ENCODE measurements around the gene RHEX. TPM values are rescaled to one million over a fixed set of nuclear protein-coding genes. Genes with fewer than 3 reads are reported as not detected.

RHEX gene
- total and polyA plus RNA-seq, 2 donors (not counting 1 experiment from before 2014, with no cell fraction given), result not detected

- Histone ChIP-seq H3K9ac (ENCODE audit: insufficient read depth, low read length) (no peak overlapping the region), H3K4me3 (replicated peaks in 1 of 4; ENCODE audit: control extremely low read depth in 1 of 4, insufficient read depth in 1 of 4, low read depth in 3 of 4, low read length in 4 of 4) (no peak overlapping the region), H3K27ac (ENCODE audit: insufficient read depth, low read length) (no peak overlapping the region), H3K27me3 (ENCODE audit: control insufficient read depth, insufficient read depth, low read length) (peaks cover 19% of the 10 kb centered on the region), H3K36me3 (ENCODE audit: control insufficient read depth, insufficient read depth, low read length) (no peaks in the 10 kb centered on the region), H4K20me1 (ENCODE audit: control insufficient read depth, extremely low read depth, insufficient read depth, low read length) (no peaks in the 10 kb centered on the region), H3K79me2 (ENCODE audit: control insufficient read depth, insufficient read depth, low read length) (no peaks in the 10 kb centered on the region), H3K9me3 (ENCODE audit: control insufficient read depth, insufficient read depth, low read depth, low read length) (no peaks in the 10 kb centered on the region), H3K4me1 (ENCODE audit: control insufficient read depth, extremely low read depth, insufficient read depth, low read length) (no peaks in the 10 kb centered on the region), H3K4me2 (ENCODE audit: extremely low read depth, insufficient read depth, low read length) (no peak overlapping the region), H2AFZ (ENCODE audit: low read length) (no peak overlapping the region)
- no peak for DNase-seq (ENCODE audit: low read depth in 2 of 2)
- TF ChIP-seq, protein P1, sequence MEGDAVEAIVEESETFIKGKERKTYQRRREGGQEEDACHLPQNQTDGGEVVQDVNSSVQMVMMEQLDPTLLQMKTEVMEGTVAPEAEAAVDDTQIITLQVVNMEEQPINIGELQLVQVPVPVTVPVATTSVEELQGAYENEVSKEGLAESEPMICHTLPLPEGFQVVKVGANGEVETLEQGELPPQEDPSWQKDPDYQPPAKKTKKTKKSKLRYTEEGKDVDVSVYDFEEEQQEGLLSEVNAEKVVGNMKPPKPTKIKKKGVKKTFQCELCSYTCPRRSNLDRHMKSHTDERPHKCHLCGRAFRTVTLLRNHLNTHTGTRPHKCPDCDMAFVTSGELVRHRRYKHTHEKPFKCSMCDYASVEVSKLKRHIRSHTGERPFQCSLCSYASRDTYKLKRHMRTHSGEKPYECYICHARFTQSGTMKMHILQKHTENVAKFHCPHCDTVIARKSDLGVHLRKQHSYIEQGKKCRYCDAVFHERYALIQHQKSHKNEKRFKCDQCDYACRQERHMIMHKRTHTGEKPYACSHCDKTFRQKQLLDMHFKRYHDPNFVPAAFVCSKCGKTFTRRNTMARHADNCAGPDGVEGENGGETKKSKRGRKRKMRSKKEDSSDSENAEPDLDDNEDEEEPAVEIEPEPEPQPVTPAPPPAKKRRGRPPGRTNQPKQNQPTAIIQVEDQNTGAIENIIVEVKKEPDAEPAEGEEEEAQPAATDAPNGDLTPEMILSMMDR (conservative IDR thresholded peaks at IDR 0.05 in 1 of 2, IDR thresholded peaks at IDR 0.05 in 1 of 2; ENCODE audit: low read depth in 1 of 2, low read length in 2 of 2), result no peak
These were observed 15.4 kb upstream of the RHEX start for GRCh38 chr1:206037581-206037980.

GRCh38 chr1:206039046-206039973 lies 13.7 kb upstream of the RHEX start:
- Histone ChIP-seq H3K9me3 (ENCODE audit: control insufficient read depth, insufficient read depth, low read depth, low read length) (no peaks in the 10 kb centered on the region), H3K4me2 (ENCODE audit: extremely low read depth, insufficient read depth, low read length) (no peak overlapping the region), H3K27ac (ENCODE audit: insufficient read depth, low read length) (no peak overlapping the region), H3K79me2 (ENCODE audit: control insufficient read depth, insufficient read depth, low read length) (no peaks in the 10 kb centered on the region), H3K4me3 (replicated peaks in 1 of 4; ENCODE audit: control extremely low read depth in 1 of 4, insufficient read depth in 1 of 4, low read depth in 3 of 4, low read length in 4 of 4) (no peak overlapping the region), H4K20me1 (ENCODE audit: control insufficient read depth, extremely low read depth, insufficient read depth, low read length) (no peaks in the 10 kb centered on the region), H3K36me3 (ENCODE audit: control insufficient read depth, insufficient read depth, low read length) (no peaks in the 10 kb centered on the region), H2AFZ (ENCODE audit: low read length) (no peak overlapping the region), H3K9ac (ENCODE audit: insufficient read depth, low read length) (no peak overlapping the region), H3K27me3 (ENCODE audit: control insufficient read depth, insufficient read depth, low read length) (peaks cover 16% of the 10 kb centered on the region), H3K4me1 (ENCODE audit: control insufficient read depth, extremely low read depth, insufficient read depth, low read length) (no peaks in the 10 kb centered on the region)
- no peak for DNase-seq (ENCODE audit: low read depth in 2 of 2)
- TF ChIP-seq, protein P1 (conservative IDR thresholded peaks at IDR 0.05 in 1 of 2, IDR thresholded peaks at IDR 0.05 in 1 of 2; ENCODE audit: low read depth in 1 of 2, low read length in 2 of 2), result no peak
- TF ChIP-seq EZH2 (IDR thresholded peaks at IDR 0.05; ENCODE audit: low read length, missing control alignments), result no peak

GRCh38 chr1:206040328-206040727 lies 12.6 kb upstream of the RHEX start:
- no peak for DNase-seq (ENCODE audit: low read depth in 2 of 2)
- TF ChIP-seq EZH2 (IDR thresholded peaks at IDR 0.05; ENCODE audit: low read length, missing control alignments), result no peak
- TF ChIP-seq, protein P1 (conservative IDR thresholded peaks at IDR 0.05 in 1 of 2, IDR thresholded peaks at IDR 0.05 in 1 of 2; ENCODE audit: low read depth in 1 of 2, low read length in 2 of 2), result no peak
- no peak overlapping the region for H3K9ac ChIP-seq (ENCODE audit: insufficient read depth, low read length)
- no peaks in the 10 kb centered on the region for H3K9me3 ChIP-seq (ENCODE audit: control insufficient read depth, insufficient read depth, low read depth, low read length)
- H3K79me2 ChIP-seq (ENCODE audit: control insufficient read depth, insufficient read depth, low read length), result no peaks in the 10 kb centered on the region
- no peak overlapping the region for H3K27ac ChIP-seq (ENCODE audit: insufficient read depth, low read length)
- H3K27me3 ChIP-seq (ENCODE audit: control insufficient read depth, insufficient read depth, low read length), result peaks cover 10% of the 10 kb centered on the region
- H4K20me1 ChIP-seq (ENCODE audit: control insufficient read depth, extremely low read depth, insufficient read depth, low read length), result no peaks in the 10 kb centered on the region
- H3K4me2 ChIP-seq (ENCODE audit: extremely low read depth, insufficient read depth, low read length), result no peak overlapping the region
- no peak overlapping the region for H2AFZ ChIP-seq (ENCODE audit: low read length)
- no peaks in the 10 kb centered on the region for H3K36me3 ChIP-seq (ENCODE audit: control insufficient read depth, insufficient read depth, low read length)
- H3K4me3 ChIP-seq (replicated peaks in 1 of 4; ENCODE audit: control extremely low read depth in 1 of 4, insufficient read depth in 1 of 4, low read depth in 3 of 4, low read length in 4 of 4), result no peak overlapping the region
- no peaks in the 10 kb centered on the region for H3K4me1 ChIP-seq (ENCODE audit: control insufficient read depth, extremely low read depth, insufficient read depth, low read length)
